Right kidney (tissue), 1 donor: Measurements from ENCODE around the gene CAPN11.
"Not testable (repeated sequence)": the region's sequence is repeated elsewhere in the genome, so short reads cannot be mapped to it uniquely, and the experiment has no call there.

Experiments
- DNase-seq: peaks from one replicate; pipeline ENCODE4 v3.0.0-alpha.2; 2016

The CAPN11 gene

DNA sequence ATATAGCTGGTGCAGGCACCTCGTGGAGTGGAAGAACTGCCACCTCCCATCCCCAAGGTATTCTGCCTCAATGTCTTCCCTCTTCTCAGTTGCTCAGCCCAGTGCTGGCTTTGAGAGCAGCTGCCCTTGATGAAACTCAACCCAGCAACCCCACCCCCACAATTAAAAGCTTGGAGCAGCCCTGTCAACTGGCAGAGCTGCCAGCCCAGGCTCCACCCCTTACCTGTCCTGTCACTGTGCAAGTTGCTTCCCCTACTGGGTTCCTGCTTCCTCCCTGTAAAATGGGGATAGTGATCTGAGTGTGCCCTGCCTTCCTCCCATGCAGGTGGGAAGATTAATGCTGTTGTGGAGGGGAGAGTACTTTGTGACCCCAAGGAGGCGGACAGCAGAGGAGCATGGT lies 26.7 kb upstream of the CAPN11 start:
- DNase-seq = no peak

GRCh38 chr6:44132476-44132875 lies 26.1 kb upstream of the CAPN11 start:
- no peak for DNase-seq

DNA sequence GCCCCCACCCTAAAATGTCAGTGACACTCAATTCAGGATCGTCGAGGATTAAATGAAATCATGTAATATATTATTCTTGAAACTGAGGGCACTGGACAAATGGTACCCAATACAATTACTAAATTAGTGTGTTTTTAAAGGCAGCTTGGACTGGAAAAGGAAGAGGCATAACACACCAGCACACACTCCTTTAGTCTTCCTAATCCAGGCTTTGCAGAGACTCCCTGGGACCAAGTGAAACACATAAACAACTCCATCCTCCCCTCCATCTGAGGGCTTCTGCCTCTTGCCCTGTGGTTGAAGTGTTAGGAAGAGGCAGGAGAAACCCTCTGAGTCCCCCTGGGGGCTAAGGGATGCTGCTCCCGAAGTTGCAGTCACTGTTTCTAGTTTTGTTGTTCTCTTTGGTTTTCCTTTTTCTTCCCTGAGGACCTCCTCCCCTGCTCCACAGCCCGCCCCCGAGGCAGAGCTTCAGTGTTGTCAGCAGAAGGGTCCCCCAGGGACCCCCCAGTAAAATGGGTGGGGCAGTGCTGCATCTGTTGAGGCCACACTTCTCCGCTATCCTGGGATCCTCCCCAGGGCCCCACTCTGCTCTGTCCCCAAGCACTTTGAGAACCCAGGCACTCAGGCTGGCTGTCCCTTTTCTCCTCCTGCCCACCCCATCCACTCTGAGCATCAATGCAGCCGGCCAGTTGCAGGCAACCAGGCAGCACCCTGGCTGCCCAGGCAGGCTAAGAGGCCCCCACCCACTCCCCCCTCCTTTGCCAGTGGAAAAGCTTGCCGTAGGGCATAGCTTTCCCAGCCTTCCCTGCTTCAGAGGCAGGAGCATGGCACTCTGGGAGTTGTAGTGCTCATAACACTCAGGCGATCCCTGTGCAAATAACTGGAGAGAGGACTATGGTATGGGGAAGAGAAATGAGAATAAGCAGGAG lies 25.4 kb upstream of the CAPN11 start:
- peak; percentile 35 for DNase-seq

DNA sequence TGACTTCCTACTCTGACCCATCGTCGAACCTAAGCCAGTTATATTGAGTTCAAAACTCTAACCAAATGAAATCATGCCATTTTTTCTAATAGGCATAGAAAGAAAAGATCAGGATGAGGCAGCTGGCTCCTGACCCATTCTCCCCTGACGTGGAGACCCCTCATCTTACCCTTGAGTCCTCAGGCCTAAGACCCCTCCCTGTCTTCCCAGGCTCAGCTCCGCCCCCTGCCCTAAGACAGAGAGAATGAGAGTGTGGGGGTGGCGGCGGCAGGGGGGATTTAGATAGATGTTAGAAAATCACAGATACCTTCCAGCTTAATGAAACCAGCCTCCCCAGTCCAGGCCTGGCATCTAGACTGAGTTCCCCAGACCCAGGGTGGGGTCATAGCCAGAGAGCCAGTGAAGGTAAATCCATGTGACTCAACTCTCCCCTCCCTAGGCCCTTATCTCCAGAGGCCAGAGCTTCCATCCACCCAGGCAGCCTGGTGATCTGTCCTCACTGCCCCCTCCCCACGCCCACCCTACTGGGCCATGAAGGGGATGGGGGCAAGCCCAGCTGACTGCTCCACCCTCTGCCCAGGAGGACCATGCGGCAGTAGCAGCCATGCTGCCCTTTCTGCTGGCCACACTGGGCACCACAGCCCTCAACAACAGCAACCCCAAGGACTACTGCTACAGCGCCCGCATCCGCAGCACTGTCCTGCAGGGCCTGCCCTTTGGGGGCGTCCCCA lies 24.5 kb upstream of the CAPN11 start:
- no peak for DNase-seq

- DNase-seq = no peak
These were observed 23.4 kb upstream of the CAPN11 start for GRCh38 chr6:44135173-44135758.

DNA sequence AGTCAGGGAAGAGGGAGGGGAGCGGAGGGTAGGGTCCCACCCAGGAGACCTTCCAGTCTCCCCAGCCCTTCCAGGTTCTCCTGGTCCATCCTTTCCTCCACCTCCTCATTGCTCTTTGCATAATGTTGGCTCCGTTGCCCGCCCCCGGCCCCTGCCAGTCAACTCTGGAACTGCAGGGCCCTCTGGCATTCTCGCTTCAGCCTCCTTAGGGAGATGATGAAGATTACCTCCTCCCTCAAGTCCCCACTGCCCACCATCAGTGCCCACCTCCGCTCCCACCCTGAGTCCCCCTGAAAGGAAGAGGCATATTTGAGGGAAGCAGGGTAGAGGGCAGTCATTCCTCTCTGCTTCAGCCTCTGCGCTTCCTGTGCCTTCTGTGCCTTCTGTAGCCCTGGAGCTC lies 22.7 kb upstream of the CAPN11 start:
- DNase-seq = no peak

- DNase-seq = no peak
These were observed 19.8 kb upstream of the CAPN11 start for GRCh38 chr6:44138717-44139350.

DNA sequence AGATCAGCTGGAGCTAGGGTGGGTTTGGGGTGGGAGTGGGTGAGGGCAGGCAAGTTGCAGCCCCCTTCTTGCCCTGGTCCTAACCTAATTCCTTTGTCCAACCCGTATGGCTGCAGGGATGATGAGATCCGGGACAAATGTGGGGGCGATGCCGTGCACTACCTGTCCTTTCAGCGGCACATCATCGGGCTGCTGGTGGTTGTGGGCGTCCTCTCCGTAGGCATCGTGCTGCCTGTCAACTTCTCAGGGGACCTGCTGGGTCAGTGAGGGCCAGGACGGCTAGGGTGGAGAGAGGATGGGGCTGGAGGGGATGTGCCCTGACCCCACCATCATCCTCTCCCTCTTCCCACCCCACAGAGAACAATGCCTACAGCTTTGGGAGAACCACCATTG lies 19.3 kb upstream of the CAPN11 start:
- DNase-seq = no peak

DNA sequence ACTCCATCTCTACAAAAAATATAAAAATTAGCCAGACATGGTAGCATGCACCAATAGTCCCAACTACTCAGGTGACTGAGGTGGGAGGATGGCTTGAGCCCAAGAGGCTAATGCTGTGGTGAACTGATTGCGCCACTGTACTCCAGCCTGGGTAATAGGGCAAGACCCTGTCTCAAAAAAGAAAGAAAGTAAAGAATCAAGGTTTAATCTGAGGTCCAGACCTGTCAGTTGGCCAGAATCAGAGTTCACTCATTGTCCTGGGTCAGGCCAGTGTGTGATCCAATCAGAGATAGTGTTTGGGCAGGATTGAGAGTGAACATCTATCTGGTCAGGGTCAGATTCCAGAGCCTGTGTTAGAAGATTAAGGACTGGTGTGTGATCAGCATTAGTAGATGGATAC lies 15.8 kb upstream of the CAPN11 start:
- DNase-seq = no peak

DNA sequence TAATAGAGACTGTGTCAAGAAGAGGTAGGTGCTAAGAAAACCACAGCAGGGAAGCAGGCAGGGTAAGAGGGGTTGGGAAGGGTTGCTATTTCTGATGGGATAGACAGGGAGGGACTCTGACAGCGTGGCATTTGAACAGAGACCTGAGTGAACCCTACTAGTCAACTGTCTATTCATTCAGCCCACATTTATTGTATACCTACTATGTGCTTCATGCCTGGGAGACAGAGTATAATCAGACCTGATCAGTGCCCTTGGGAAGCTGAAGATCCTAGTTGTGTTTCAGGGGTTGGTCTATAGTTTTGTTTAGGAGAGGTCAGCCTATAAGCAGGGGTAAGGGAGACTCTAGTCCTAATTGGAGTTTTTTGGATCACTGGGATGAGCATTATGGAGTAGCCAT lies 14.9 kb upstream of the CAPN11 start:
- DNase-seq = no peak

- DNase-seq = not testable (repeated sequence)
These were observed 14.1 kb upstream of the CAPN11 start for GRCh38 chr6:44144536-44144935.

DNA sequence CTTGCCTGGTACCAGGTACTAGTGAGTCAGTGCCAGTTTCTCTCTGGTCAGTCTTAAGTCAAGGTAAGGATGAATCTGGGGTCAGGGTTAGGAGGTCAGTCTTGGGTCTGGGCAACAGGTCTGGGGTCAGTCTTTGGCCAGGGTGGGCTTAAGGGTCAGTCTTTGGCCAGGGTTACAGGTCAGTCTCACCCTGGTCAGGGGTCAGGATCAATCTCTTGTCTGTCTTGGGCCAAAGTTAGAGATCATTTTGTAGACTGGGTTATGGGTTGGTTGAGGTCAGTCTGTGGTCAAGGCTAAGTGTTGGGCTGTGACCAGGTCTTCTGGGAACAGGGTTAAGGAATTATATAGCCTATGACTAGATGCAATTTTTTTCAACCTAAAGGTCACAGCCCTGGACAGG lies 12.8 kb upstream of the CAPN11 start:
- DNase-seq = no peak

- DNase-seq = no peak
These were observed 11.9 kb upstream of the CAPN11 start for GRCh38 chr6:44146685-44147084.

- no peak for DNase-seq
These were observed 11.4 kb upstream of the CAPN11 start for GRCh38 chr6:44147256-44147655.

- DNase-seq = no peak
These were observed 10.3 kb upstream of the CAPN11 start for GRCh38 chr6:44148306-44148705.

- DNase-seq = no peak
These were observed 9.1 kb upstream of the CAPN11 start for GRCh38 chr6:44149369-44150012.

- no peak for DNase-seq
These were observed 8.2 kb upstream of the CAPN11 start for GRCh38 chr6:44150317-44150917.

- peak; percentile 62 for DNase-seq
These were observed 7.1 kb upstream of the CAPN11 start for GRCh38 chr6:44151348-44152108.

DNA sequence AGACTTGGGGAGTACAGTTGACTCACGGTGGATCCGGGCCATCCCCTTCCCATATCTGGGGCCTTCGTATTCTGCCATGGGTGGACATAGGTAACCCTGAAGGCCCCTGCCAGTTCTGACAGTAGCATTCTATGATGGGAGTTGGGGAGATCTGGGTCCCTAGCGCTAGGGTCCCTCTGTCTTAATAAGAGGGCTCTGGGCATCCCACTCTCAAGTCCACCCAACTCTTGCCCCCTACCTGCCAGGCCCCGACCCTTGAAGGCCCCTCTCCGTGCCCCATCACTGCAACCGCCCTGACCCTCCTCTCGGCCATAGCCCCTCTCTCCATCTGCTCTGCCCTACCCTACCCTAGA lies 6.5 kb upstream of the CAPN11 start:
- DNase-seq = no peak

DNA sequence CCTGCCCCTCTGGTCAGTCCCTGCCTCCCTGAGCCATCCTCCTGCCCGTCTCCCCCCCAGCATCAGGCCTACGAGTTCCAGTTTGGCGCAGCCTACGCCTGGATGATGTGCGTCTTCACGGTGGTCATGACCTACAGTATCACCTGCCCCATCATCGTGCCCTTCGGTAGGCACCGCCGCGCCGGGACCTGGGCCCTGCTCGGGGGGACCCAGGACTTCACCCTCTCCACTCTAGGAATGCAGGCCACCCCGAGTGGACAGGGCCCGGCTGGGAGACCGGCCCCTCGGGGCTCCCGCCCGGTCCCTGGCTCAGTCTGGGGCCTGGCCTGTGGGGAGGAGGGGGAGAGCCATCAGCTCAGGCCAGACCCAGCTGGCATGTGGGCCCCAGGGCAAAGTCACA lies 6.1 kb upstream of the CAPN11 start:
- no peak for DNase-seq

- no peak for DNase-seq
These were observed 4.6 kb upstream of the CAPN11 start for GRCh38 chr6:44154067-44154466.
